GM13976 (cell line): ENCODE measurements around the gene NSD1.

Experiments
- DNase-seq: peaks from one replicate; pipeline ENCODE4 v3.0.0; 2012; ENCODE audit warnings: low spot score
- in situ Hi-C: fragments of 300-500 bp; cut with MboI; formaldehyde crosslinking; loops from one replicate; pipeline ENCODE4 v1.12.0; 2022; ENCODE audit warnings: low sequenced_read_pairs, mixed read lengths, inconsistent platforms; ENCODE audit not compliant: unreplicated experiment
- TF ChIP-seq, protein P1 (sequence below): IDR thresholded peaks from 2 replicates; pipeline ENCODE4 v1.5.1; 2012; ENCODE audit warnings: borderline replicate concordance, mild to moderate bottlenecking; ENCODE audit not compliant: insufficient read depth; ENCODE audit errors: extremely low read depth, missing control alignments, control extremely low read depth

The NSD1 gene

DNA sequence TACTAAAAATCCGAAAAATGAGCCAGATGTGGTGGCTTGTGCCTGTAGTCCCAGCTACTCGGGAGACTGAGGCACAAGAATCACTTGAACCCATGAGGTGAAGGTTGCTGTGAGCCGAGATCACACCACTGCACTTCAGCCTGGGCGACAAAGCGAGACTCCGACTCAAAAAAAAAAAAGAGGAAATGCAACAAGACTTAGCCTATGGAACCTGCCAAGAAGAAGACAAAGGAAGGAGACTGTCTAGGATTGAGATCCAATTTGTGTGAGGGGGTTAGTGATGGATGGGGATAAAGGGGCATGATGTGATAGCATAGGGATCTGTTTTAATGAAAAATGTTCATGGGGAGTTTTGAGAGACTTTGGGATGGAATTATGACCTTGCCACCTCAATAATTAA is 97.1 kb downstream of the NSD1 start:
- DNase-seq: no peak
- in situ Hi-C loops: no loop called here
- TF ChIP-seq, protein P1, sequence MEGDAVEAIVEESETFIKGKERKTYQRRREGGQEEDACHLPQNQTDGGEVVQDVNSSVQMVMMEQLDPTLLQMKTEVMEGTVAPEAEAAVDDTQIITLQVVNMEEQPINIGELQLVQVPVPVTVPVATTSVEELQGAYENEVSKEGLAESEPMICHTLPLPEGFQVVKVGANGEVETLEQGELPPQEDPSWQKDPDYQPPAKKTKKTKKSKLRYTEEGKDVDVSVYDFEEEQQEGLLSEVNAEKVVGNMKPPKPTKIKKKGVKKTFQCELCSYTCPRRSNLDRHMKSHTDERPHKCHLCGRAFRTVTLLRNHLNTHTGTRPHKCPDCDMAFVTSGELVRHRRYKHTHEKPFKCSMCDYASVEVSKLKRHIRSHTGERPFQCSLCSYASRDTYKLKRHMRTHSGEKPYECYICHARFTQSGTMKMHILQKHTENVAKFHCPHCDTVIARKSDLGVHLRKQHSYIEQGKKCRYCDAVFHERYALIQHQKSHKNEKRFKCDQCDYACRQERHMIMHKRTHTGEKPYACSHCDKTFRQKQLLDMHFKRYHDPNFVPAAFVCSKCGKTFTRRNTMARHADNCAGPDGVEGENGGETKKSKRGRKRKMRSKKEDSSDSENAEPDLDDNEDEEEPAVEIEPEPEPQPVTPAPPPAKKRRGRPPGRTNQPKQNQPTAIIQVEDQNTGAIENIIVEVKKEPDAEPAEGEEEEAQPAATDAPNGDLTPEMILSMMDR: no peak

DNA sequence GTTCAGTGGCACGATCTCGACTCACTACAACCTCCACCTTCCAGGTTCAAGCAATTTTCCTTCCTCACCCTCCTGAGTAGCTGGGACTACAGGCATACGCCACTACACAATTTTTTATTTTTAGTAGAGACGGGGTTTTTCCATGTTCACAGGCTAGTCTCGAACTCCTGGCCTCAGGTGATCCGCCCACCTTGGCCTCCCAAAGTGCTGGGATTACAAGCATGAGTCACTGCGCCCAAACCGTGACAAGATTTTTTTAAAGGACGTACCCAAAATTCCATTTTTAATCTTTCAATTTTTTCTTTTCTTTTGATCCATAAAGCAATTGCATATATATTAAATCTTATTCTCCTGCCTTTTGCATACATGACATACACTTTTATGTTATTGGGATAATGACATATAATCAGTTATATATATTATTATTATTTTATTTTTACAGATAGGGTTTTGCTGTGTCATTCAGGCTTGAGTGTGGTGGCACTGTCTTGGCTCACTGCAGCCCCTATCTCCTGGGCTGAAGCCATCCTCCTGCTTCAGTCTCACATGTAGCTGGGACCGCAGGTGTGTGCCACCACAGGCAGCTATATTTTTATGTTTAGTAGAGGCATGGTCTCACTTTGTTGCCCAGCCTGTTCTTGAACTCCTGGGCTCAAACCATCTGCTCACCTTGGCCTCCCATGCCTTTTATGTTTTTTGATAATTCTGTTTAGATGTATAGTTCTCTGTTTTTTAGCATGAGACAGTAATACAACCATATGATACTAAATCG is 98.1 kb downstream of the NSD1 start:
- DNase-seq: no peak
- in situ Hi-C loops: no loop called here
- TF ChIP-seq, protein P1: no peak

DNA sequence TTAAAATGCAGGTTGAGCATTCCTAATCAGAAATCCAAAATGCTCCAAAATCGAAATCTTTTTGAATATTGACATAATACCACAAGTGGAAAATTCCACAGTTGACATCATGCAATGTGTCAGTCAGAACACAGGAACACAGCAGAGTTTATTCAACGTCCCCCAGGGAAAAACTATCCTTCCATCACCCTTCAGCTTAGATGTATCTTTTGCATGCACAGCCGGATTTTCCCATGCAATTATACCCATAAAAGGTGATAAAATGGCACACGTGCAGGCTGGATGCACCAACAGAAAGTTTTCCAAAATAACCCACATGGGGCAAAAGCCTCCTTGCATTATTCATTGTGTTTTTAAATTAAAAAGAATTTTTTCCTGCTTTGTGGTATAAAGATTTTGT is 98.8 kb downstream of the NSD1 start:
- in situ Hi-C loops: no loop called here
- TF ChIP-seq, protein P1: no peak
- DNase-seq: no peak

DNA sequence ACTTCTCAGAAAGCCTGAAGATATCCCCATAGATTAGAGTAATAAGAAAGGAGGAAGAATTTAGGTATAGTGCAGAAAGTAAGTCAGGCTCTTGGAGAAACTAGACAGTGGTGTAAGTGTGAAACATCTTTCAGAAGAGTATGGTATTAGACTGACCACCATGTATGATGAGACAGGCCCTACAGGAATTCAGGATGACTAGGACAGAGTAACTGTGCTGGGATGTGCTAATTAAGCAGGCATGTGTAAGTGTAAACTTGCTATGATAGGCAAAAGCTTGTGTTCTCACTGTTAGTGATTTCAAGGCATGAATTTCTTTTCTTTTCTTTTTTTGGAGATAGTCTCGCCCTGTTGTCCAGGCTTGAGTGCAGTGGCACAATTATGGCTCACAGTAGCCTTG is 99.2 kb downstream of the NSD1 start:
- TF ChIP-seq, protein P1: no peak
- DNase-seq: no peak
- in situ Hi-C loops: no loop called here

DNA sequence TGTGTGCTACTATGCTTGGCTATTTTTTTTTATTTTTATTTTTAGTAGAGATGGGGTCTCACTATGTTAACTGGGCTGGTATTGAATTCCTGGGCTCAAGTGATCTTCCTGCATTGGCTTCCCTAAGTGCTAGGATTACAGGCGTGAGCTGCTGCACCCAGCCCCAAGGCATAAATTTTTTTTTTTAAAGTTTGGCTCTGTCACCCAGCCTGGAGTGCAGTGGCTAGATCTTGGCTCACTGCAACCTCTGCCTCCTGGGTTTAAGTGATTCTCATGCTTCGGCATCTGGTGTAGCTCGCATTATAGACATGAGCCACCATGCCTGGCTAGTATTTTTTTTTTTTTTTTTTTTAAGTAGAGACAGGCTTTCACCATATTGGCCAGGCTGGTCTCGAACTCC is 99.6 kb downstream of the NSD1 start:
- TF ChIP-seq, protein P1: no peak
- in situ Hi-C loops: no loop called here
- no peak for DNase-seq

DNA sequence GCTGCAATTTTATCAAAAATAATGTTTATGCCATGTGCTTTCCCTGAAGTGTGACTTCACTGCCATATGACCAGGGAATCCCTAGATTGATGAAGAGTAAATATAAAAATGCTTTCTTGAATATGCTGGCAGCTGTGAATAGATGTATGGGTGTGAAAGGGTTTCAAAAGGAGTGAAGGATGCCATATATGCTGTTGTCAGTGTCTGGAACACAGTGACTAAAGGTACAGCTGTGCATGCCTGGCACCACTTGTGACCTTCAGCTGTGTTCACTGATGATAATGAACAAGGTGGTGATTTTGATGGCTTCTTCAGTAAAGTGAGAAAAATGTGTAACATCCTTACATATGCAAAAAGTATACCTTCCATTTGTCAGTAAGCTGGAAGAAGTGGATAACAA is 100.2 kb downstream of the NSD1 start:
- TF ChIP-seq, protein P1: no peak
- DNase-seq: no peak
- in situ Hi-C loops: no loop called here
